OCI-LY3 (cell line): ENCODE measurements around the gene CYBRD1.

Experiments
- EZH2phosphoT487 ChIP-seq: fragments of 200-600 bp; shearing (Covaris generic); IDR thresholded peaks from 2 replicates; pipeline ENCODE4 v1.6.1; 2018; ENCODE audit warnings: antibody characterized with exemption, mixed run types, low read depth
- TF ChIP-seq, protein P1 (sequence below): fragments of 200-600, 300-600 bp; sonication (generic); IDR thresholded peaks from 2 replicates; pipeline ENCODE4 v1.5.1; 2014; ENCODE audit warnings: antibody characterized with exemption, low read length, low read depth

DNA sequence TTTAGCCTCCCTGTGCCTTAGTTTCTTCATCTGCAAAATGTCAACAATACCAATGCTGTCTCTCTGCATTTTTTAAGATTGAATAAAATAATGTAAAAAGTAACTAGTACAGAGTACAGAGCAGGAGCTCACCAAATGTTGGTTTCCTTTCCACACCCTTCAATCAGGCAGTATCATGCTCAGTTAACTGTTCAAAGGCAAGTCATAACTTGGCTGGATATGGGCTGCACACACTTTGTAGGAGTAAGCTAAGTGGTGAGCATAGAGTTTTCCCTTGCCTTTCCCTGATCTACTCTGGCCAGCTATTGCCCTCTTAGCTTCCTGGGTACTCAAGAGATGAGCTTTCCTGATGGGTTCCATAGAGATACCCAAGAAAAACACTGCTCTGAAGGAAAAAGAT, 77.9 kb downstream of the CYBRD1 start:
- TF ChIP-seq, protein P1, sequence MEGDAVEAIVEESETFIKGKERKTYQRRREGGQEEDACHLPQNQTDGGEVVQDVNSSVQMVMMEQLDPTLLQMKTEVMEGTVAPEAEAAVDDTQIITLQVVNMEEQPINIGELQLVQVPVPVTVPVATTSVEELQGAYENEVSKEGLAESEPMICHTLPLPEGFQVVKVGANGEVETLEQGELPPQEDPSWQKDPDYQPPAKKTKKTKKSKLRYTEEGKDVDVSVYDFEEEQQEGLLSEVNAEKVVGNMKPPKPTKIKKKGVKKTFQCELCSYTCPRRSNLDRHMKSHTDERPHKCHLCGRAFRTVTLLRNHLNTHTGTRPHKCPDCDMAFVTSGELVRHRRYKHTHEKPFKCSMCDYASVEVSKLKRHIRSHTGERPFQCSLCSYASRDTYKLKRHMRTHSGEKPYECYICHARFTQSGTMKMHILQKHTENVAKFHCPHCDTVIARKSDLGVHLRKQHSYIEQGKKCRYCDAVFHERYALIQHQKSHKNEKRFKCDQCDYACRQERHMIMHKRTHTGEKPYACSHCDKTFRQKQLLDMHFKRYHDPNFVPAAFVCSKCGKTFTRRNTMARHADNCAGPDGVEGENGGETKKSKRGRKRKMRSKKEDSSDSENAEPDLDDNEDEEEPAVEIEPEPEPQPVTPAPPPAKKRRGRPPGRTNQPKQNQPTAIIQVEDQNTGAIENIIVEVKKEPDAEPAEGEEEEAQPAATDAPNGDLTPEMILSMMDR, result no peak
- no peak for TF ChIP-seq EZH2phosphoT487
